ENCODE results near the gene AGAP1.

DNA sequence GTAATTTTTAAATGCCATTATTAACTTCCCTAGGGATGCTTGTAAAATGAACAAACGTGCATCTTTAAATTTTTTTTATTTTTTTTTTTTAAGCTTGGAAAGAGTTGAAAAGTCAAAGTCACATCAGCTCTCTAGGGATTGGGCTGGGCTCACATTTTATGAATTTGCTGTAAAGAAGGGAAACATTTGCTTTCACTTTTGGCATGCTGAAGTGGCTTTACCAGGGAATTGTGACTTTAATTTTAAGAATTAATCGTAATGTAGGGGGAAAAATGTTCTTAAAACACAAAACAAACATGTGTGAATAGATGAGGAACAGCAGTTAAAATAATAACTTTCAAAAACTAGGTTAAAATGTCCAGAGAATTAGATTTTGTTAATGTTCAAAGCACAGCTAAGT, 123.0 kb downstream of the AGAP1 start:
- no peak for TF ChIP-seq EP300 (conservative IDR thresholded peaks at IDR 0.05; ENCODE audit: poor library complexity, severe bottlenecking)
- no peak for TF ChIP-seq EZH2 (IDR thresholded peaks at IDR 0.05; ENCODE audit: borderline replicate concordance, insufficient read depth, low read length, poor library complexity, severe bottlenecking)
- no peak for TF ChIP-seq POLR2AphosphoS5 (IDR thresholded peaks at IDR 0.05)
- TF ChIP-seq, protein P1, sequence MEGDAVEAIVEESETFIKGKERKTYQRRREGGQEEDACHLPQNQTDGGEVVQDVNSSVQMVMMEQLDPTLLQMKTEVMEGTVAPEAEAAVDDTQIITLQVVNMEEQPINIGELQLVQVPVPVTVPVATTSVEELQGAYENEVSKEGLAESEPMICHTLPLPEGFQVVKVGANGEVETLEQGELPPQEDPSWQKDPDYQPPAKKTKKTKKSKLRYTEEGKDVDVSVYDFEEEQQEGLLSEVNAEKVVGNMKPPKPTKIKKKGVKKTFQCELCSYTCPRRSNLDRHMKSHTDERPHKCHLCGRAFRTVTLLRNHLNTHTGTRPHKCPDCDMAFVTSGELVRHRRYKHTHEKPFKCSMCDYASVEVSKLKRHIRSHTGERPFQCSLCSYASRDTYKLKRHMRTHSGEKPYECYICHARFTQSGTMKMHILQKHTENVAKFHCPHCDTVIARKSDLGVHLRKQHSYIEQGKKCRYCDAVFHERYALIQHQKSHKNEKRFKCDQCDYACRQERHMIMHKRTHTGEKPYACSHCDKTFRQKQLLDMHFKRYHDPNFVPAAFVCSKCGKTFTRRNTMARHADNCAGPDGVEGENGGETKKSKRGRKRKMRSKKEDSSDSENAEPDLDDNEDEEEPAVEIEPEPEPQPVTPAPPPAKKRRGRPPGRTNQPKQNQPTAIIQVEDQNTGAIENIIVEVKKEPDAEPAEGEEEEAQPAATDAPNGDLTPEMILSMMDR (IDR thresholded peaks at IDR 0.05; ENCODE audit: poor library complexity, severe bottlenecking) = no peak
- TF ChIP-seq, protein P2, sequence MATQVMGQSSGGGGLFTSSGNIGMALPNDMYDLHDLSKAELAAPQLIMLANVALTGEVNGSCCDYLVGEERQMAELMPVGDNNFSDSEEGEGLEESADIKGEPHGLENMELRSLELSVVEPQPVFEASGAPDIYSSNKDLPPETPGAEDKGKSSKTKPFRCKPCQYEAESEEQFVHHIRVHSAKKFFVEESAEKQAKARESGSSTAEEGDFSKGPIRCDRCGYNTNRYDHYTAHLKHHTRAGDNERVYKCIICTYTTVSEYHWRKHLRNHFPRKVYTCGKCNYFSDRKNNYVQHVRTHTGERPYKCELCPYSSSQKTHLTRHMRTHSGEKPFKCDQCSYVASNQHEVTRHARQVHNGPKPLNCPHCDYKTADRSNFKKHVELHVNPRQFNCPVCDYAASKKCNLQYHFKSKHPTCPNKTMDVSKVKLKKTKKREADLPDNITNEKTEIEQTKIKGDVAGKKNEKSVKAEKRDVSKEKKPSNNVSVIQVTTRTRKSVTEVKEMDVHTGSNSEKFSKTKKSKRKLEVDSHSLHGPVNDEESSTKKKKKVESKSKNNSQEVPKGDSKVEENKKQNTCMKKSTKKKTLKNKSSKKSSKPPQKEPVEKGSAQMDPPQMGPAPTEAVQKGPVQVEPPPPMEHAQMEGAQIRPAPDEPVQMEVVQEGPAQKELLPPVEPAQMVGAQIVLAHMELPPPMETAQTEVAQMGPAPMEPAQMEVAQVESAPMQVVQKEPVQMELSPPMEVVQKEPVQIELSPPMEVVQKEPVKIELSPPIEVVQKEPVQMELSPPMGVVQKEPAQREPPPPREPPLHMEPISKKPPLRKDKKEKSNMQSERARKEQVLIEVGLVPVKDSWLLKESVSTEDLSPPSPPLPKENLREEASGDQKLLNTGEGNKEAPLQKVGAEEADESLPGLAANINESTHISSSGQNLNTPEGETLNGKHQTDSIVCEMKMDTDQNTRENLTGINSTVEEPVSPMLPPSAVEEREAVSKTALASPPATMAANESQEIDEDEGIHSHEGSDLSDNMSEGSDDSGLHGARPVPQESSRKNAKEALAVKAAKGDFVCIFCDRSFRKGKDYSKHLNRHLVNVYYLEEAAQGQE (IDR thresholded peaks at IDR 0.05; ENCODE audit: borderline replicate concordance) = no peak

All from neural cell (in vitro differentiated cells).